Measurements from ENCODE around the gene MRPL36. TPM values are rescaled to one million over a fixed set of nuclear protein-coding genes. Genes with fewer than 3 reads are reported as not detected.

The MRPL36 gene
- total RNA-seq, 2 donors from 2014 or later = 48.1 to 52.2 TPM

DNA sequence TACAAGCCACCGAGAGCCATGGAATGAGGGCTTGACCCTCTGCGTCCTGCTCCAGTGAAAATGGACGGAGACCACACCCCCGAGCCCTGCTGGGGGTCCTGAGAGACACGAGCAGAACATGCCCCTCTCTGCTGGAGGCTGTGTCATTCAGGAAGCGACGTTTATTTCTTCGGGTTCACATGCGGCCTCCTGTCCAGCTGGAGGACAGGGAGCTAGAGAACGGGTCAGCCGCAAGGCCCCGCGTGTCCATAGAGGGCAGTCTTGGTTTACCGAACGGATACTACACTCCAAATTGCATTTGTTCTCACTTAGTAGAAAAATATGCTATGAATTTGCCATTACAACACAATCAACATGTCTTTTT lies 36.1 kb downstream of the MRPL36 start:
- ATAC-seq (replicated peaks in 1 of 2) (peak; percentile 59 to 67), DNase-seq (peak; percentile 47 to 54)
- Mint-ChIP-seq H3K4me1 (ENCODE audit: low read depth) (no peaks in the 10 kb centered on the region), H3K27ac (no peak overlapping the region), H3K9me3 (peaks cover 1% of the 10 kb centered on the region in 2 donors), H3K27me3 (ENCODE audit: low read depth) (peaks cover 18% of the 10 kb centered on the region), H3K36me3 (ENCODE audit: insufficient read depth in 2 of 2) (no peaks in the 10 kb centered on the region), H3K4me3 (no peak overlapping the region)

- Mint-ChIP-seq H3K36me3 (ENCODE audit: insufficient read depth in 2 of 2) (no peaks in the 10 kb centered on the region), H3K4me3 (no peak overlapping the region), H3K27me3 (ENCODE audit: low read depth) (peaks cover 18% of the 10 kb centered on the region), H3K9me3 (peaks cover 3% of the 10 kb centered on the region in 2 donors), H3K27ac (no peak overlapping the region), H3K4me1 (ENCODE audit: low read depth) (no peaks in the 10 kb centered on the region)
- ATAC-seq (replicated peaks in 1 of 2) (no peak), DNase-seq (no peak)
These were observed 36.6 kb downstream of the MRPL36 start for GRCh38 chr5:1762883-1763547.

GRCh38 chr5:1762121-1762882 lies 37.3 kb downstream of the MRPL36 start:
- no peak for ATAC-seq (replicated peaks in 1 of 2)
- Mint-ChIP-seq H3K27ac (no peak overlapping the region), H3K36me3 (ENCODE audit: insufficient read depth in 2 of 2) (no peaks in the 10 kb centered on the region), H3K9me3 (peaks cover 3% of the 10 kb centered on the region in 2 donors), H3K4me3 (no peak overlapping the region), H3K27me3 (ENCODE audit: low read depth) (peaks cover 18% of the 10 kb centered on the region), H3K4me1 (ENCODE audit: low read depth) (no peaks in the 10 kb centered on the region)
- no peak for DNase-seq

GRCh38 chr5:1761453-1761755 lies 38.2 kb downstream of the MRPL36 start:
- Mint-ChIP-seq H3K27me3 (ENCODE audit: low read depth) (peaks cover 18% of the 10 kb centered on the region), H3K27ac (no peak overlapping the region), H3K4me3 (no peak overlapping the region), H3K9me3 (peaks cover 3% of the 10 kb centered on the region in 2 donors), H3K4me1 (ENCODE audit: low read depth) (no peaks in the 10 kb centered on the region), H3K36me3 (ENCODE audit: insufficient read depth in 2 of 2) (no peaks in the 10 kb centered on the region)
- no peak for DNase-seq
- no peak for ATAC-seq (replicated peaks in 1 of 2)

GRCh38 chr5:1760656-1761452 lies 38.8 kb downstream of the MRPL36 start:
- Mint-ChIP-seq H3K4me1 (ENCODE audit: low read depth) (no peaks in the 10 kb centered on the region), H3K4me3 (no peak overlapping the region), H3K27ac (no peak overlapping the region), H3K9me3 (peaks cover 3% of the 10 kb centered on the region in 2 donors), H3K36me3 (ENCODE audit: insufficient read depth in 2 of 2) (no peaks in the 10 kb centered on the region), H3K27me3 (ENCODE audit: low read depth) (peaks cover 18% of the 10 kb centered on the region)
- DNase-seq (no peak), ATAC-seq (replicated peaks in 1 of 2) (no peak)

- ATAC-seq (replicated peaks in 1 of 2) = no peak
These were observed 39.4 kb downstream of the MRPL36 start for GRCh38 chr5:1760231-1760630.

DNA sequence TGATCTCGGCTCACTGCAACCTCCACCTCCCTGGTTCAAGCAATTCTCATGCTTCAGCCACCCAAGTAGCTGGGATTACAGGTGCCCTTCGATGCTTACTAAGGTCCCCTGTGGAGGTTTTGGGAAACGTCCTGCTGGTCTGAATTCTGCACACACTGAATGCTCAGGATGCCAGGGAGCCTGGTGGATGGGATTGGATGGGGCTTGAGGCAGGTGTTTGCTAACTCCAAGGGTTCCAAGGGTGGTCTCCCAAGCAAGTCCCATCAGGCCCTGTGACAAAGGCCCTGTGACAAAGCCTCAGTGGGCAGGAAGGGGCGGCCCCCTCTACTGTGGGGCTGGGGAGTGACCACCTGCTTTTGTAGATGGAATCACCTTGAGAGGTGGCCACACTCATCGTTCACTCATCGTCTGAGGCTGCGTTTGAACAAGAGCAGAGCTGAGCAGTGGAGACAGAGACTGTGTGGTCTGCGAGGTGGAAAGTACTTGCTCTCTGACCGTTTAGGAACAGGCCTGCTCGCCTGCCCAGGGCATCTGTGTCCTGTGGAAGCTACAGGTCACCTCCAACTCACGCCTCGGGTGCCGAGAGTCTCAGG lies 40.2 kb downstream of the MRPL36 start:
- H3K27ac Mint-ChIP-seq = no peak overlapping the region
- ATAC-seq (replicated peaks in 1 of 2) (no peak), DNase-seq (no peak)
- no peaks in the 10 kb centered on the region for H3K36me3 Mint-ChIP-seq (ENCODE audit: insufficient read depth in 2 of 2)
- peaks cover 3% of the 10 kb centered on the region in 2 donors for H3K9me3 Mint-ChIP-seq
- H3K27me3 Mint-ChIP-seq (ENCODE audit: low read depth) = peaks cover 13% of the 10 kb centered on the region
- H3K4me1 Mint-ChIP-seq (ENCODE audit: low read depth) = no peaks in the 10 kb centered on the region
- H3K4me3 Mint-ChIP-seq = no peak overlapping the region

More at GRCh38 chr5:1760231-1760630, 39.4 kb downstream of the MRPL36 start:
- H3K4me1 Mint-ChIP-seq (ENCODE audit: low read depth) = no peaks in the 10 kb centered on the region
- H3K4me3 Mint-ChIP-seq = no peak overlapping the region
- H3K9me3 Mint-ChIP-seq = peaks cover 3% of the 10 kb centered on the region in 2 donors
- no peak overlapping the region for H3K27ac Mint-ChIP-seq
- H3K27me3 Mint-ChIP-seq (ENCODE audit: low read depth) = peaks cover 18% of the 10 kb centered on the region
- DNase-seq = no peak
- H3K36me3 Mint-ChIP-seq (ENCODE audit: insufficient read depth in 2 of 2) = no peaks in the 10 kb centered on the region

DNA sequence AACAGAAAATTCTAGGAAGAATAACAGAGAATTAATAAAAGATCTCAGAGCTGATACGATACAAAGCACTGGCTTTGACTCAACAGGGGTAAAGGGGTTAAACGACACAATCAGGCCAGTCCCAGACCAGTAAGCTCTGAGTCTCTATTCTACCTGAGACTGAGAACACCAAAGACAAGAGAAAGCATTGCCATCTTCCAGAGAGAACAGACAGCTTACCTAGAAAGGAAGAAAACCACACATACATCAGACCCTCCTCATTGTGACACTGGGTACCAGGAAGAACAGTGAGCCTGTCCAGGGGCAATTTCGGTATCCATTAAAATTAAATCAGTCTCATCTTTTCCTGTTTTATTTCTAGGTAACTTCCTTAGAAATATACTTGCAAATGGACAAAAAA lies 41.1 kb downstream of the MRPL36 start:
- no peaks in the 10 kb centered on the region for H3K36me3 Mint-ChIP-seq (ENCODE audit: insufficient read depth in 2 of 2)
- ATAC-seq (replicated peaks in 1 of 2) (no peak), DNase-seq (no peak)
- no peak overlapping the region for H3K4me3 Mint-ChIP-seq
- no peak overlapping the region for H3K27ac Mint-ChIP-seq
- H3K9me3 Mint-ChIP-seq = peaks cover 3% of the 10 kb centered on the region in 2 donors
- H3K27me3 Mint-ChIP-seq (ENCODE audit: low read depth) = peaks cover 6% of the 10 kb centered on the region
- H3K4me1 Mint-ChIP-seq (ENCODE audit: low read depth) = no peaks in the 10 kb centered on the region

DNA sequence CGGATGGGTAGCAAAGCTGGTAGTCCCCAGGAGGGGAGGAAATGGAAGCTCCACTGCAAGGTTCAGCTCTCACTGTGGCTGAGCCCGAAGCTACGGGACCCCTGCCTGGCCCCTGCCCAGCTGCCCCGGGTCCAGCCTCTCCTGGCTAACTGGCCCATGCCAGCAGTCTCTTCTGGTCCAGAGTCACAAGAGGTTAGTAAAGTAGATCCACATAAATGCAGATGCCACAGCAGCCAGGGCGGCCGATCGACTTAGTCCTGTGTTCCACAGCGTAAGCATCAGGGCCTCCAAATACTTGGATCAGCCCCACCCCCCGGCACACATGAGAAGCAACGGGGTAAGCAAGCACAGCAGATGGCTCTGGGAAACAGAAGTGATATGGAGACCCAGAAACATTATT lies 42.1 kb downstream of the MRPL36 start:
- DNase-seq (no peak), ATAC-seq (replicated peaks in 1 of 2) (no peak)
- Mint-ChIP-seq H3K4me1 (ENCODE audit: low read depth) (no peaks in the 10 kb centered on the region), H3K36me3 (ENCODE audit: insufficient read depth in 2 of 2) (no peaks in the 10 kb centered on the region), H3K9me3 (peaks cover 3% of the 10 kb centered on the region in 2 donors), H3K4me3 (no peak overlapping the region), H3K27me3 (ENCODE audit: low read depth) (no peaks in the 10 kb centered on the region), H3K27ac (no peak overlapping the region)

DNA sequence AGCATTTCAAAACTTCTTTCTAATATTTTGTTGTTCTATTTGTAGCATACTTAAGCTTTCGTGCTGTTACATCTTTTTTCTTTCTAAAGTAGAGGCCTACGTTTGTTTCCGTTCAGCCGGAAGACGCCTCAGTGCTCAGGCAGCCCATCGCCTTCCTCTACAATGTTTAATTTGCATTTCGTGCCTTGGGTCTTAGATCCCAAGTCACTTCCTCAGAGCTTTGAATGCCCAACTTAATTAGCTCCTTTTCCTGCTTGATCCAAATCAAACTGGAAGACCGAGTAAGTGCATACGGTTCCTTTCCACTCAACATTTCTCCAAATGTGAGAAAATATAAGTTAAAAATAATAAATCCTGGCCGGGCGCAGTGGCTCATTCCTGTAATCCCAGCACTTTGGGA lies 43.2 kb downstream of the MRPL36 start:
- DNase-seq (no peak), ATAC-seq (replicated peaks in 1 of 2) (no peak)
- no peaks in the 10 kb centered on the region for H3K36me3 Mint-ChIP-seq (ENCODE audit: insufficient read depth in 2 of 2)
- H3K9me3 Mint-ChIP-seq = peaks cover 3% of the 10 kb centered on the region in 2 donors
- no peaks in the 10 kb centered on the region for H3K4me1 Mint-ChIP-seq (ENCODE audit: low read depth)
- no peak overlapping the region for H3K4me3 Mint-ChIP-seq
- H3K27me3 Mint-ChIP-seq (ENCODE audit: low read depth) = no peaks in the 10 kb centered on the region
- H3K27ac Mint-ChIP-seq = no peak overlapping the region

- Mint-ChIP-seq H3K27me3 (ENCODE audit: low read depth) (no peaks in the 10 kb centered on the region), H3K9me3 (peaks cover 3% of the 10 kb centered on the region in 2 donors), H3K4me3 (no peak overlapping the region), H3K4me1 (ENCODE audit: low read depth) (no peaks in the 10 kb centered on the region), H3K36me3 (ENCODE audit: insufficient read depth in 2 of 2) (no peaks in the 10 kb centered on the region), H3K27ac (no peak overlapping the region)
- DNase-seq (no peak), ATAC-seq (replicated peaks in 1 of 2) (no peak)
These were observed 44.2 kb downstream of the MRPL36 start for GRCh38 chr5:1755321-1755949.

GRCh38 chr5:1754531-1755220 lies 45.0 kb downstream of the MRPL36 start:
- H3K4me3 Mint-ChIP-seq = no peak overlapping the region
- ATAC-seq (replicated peaks in 1 of 2) (no peak), DNase-seq (no peak)
- no peaks in the 10 kb centered on the region for H3K36me3 Mint-ChIP-seq (ENCODE audit: insufficient read depth in 2 of 2)
- no peaks in the 10 kb centered on the region for H3K27me3 Mint-ChIP-seq (ENCODE audit: low read depth)
- no peaks in the 10 kb centered on the region for H3K4me1 Mint-ChIP-seq (ENCODE audit: low read depth)
- peaks cover 3% of the 10 kb centered on the region in 2 donors for H3K9me3 Mint-ChIP-seq
- no peak overlapping the region for H3K27ac Mint-ChIP-seq
